ENCODE data around the gene HNRNPL.
"Not testable (repeated sequence)": the region's sequence is repeated elsewhere in the genome, so short reads cannot be mapped to it uniquely, and the experiment has no call there.

HNRNPL gene

DNA sequence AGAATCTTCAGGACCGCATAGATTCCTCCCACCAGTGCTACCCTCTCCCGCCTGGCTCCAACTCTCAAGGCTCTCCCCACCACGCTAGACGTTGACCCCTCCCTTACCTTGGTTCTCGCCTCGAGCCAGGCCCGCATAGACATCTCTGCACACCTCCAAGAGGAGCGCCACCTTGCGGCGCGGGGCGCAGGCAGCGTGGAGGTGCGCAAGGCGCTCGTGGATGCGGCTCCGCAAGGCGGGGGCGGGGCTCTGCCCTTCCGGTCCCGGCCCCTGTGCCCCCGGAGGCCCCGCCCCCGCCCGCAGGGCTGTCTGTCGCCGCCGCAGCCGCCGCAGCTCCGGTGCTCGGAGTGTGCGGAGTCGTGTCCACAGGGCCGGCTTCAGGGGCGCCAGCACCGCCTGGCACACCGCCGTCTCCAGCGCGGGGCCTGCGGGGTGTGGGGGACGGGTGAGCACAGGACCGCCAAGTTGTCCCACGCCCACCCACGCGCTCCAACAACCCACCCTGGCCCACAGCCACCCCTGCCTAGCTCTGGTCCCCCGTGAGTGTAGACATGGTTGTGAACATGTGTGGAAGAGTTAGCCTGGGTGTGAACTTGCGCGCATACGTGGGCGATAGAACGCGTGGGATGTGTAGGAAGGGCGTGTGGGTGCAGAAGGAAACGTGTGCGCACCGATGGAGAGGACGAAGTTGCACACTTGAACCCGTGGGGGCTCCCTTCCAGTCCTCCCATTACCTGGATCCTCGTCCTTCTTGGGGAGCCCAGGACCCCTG, 20.2 kb upstream of the HNRNPL start:
- DNase-seq (ENCODE audit: low read depth in 2 of 3, low spot score in 1 of 3) = peak; percentile 81 to 92 (median 88)

DNA sequence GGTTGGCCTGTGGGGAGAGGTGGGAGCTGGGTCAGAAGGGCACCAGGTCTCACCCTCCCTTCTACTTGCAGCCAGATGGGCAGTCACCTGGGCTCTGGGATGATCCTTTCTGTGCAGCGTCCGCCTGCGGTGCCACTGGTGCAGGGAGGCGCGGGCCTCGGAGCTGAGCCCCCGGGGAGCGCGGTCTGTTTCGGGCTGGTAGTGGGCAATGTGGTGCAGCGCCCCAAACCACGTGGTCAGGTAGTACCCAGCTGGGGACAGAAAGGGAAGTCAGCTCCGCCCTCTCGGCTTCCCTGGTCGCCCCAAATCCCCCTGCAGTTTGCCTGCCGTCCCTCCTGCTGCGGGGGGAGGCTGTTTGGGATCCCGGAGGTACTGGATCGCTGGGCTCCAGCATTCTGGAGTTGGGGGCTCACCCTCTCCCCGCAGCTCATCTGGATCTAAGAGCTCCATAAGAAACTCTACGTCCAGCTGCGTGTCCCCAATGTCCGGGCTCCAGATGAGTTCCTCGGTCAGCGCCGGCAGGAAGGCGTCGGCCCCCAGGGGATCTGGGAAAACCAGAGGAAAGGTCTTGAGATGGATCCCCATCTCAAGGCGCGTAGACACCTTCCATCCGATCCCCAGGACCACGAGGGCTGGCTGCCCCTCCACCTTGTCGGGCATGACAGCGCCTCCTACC, 19.5 kb upstream of the HNRNPL start:
- peak in 1 of 3 donors; percentile 29 for DNase-seq (ENCODE audit: low read depth in 2 of 3, low spot score in 1 of 3)

DNA sequence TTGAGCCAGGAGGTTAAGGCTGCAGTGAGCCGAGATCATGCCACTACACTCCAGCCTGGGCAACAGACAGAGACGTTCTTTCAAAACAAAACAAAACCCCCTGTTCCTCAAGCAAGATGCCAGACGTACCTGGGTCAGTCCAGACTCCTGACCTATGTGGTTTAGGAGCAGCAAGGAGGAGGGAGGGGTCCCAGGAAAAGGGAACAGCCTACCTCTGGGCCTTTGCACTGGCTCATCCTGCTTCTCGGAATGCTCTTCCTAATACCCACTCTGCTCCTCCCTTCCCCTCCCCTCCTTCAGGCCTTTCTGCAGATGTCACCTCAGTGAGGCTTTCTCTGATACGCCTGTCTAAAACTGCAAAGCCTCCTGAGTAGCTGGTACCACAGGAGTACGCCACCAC, 18.8 kb upstream of the HNRNPL start:
- DNase-seq (ENCODE audit: low read depth in 2 of 3, low spot score in 1 of 3) = no peak

DNA sequence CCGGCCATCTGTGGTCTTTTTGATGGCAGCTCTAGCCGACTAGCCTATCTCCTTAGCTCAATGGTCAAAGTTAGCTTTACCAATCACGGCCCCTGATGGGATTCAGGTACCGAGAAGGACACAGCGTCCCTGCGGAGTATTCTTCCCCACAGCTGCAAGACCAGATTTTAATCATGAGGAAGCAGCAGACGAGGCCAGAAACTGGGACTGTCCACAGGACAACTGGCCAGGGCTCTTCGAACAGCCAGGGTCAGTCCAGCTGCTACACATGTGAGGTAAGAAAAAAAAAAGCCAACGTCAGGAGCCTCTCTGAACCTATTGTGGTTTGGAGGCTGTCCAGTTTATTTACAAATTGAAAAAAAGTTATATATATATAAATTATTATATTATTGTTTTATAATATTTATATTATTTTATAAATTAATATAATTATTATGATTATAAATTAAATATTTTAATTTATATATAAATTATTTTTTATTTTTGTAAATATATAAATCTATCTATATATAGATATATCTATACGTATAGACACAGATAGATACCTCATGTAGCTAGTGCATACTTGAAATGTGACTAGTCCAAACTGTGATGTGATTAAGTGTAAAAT, 17.5 kb upstream of the HNRNPL start:
- DNase-seq (ENCODE audit: low read depth in 2 of 3, low spot score in 1 of 3) = no peak

DNA sequence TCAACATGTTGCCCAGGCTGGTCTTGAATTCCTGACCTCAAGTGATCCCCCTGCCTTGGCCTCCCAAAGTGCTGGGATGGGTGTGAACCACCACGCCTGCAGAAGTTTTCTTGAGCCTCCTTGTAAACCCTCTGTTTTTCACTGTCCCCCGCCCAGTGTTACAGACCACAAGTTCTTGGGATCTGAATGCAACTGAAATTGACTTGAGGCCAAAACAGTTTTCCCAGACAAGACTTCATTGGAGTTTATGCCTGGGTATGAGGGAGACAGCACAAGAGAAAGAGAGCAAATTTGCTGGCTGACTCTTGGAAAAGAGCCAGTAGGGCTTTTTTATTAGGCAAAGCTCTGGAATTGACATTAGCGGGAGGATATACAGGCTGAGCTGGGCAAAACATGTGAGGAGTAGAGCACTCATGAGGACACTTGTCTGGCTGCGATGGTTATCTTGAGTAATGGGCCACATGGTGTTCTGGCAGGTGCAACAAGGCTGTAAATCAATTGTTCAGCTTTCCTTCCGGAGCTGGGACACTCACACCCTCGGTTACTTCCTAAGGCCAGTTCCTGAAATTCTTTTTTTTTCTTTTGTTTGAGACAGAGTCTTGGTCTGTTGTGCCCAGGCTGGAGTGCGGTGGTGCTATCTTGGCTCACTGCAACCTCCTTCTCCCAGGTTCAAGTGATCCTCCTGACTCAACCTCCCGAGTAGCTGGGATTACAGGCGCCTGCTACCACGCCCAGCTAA, 12.7 kb upstream of the HNRNPL start:
- no peak for DNase-seq (ENCODE audit: low read depth in 2 of 3, low spot score in 1 of 3)

DNA sequence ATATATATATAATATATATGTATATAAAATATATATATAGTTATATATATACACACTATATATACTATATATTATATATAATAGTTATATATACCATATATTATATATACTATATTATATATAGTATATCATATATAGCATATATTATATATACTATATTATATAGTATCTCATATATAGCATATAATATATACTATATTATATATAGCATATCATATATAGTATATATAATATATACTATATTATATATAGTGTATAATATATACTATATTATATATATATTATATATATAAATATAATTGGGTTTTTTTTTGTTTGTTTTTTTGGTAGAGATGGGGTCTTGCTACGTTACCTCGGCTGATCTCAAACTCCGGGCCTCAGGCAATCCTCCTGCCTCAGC, 11.6 kb upstream of the HNRNPL start:
- no peak for DNase-seq (ENCODE audit: low read depth in 2 of 3, low spot score in 1 of 3)

DNA sequence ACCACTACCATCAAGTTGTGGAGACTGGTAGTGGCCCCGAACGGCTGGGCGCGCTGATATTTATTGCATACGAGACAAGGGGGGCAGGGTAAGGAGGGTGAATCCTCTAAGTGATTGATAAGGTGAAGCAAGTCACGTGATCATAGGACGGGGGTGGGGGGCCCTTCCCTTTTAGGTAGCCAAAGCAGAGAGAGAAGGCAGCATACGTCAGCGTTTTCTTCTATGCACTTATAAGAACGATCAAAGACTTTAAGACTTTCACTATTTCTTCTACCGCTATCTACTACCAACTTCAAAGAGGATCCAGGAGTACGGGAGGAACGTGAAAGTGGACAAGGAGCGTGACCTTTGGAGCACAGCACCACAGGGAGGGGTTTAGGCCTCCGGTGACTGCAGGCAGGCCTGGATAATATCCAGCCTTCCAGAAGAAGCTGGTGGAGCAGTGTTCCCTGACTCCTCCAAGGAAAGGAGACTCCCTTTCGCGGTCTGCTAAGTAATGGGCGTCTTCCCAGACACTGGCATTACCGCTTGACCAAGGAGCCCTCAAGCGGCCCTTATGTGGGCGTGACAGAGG, 9.9 kb upstream of the HNRNPL start:
- not testable (repeated sequence) for DNase-seq (ENCODE audit: low read depth in 2 of 3, low spot score in 1 of 3)

DNA sequence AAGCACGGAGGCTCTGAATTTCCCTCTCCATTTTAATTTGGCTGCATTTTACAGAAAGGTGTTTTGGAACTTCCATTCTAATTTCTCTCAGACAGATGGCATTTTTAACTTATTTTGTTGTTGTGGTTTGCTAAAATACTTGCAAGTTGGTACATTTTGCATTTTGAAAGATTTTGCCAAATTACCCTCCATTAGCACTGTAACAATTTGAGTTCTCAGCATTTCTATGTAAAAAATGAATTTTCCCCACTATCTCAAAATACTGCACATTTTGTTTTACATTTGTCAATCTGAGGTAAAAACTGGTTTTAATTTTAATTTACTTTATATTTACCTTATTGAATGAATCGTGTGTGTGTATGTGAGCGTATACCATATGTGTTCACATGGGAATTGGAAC, 7.0 kb upstream of the HNRNPL start:
- no peak for DNase-seq (ENCODE audit: low read depth in 2 of 3, low spot score in 1 of 3)

DNA sequence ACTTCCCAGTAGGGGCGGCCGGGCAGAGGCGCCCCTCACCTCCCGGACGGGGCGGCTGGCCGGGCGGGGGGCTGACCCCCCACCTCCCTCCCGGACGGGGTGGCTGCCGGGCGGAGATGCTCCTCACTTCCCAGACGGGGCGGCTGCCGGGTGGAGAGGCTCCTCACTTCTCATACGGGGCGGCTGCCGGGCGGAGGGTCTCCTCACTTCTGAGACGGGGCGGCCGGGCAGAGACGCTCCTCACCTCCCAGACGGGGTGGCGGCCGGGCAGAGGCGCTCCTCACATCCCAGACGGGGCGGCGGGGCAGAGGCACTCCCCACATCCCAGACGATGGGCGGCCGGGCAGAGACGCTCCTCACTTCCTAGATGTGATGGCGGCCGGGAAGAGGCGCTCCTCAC, 6.0 kb upstream of the HNRNPL start:
- DNase-seq (ENCODE audit: low read depth in 2 of 3, low spot score in 1 of 3) = not testable (repeated sequence)

DNA sequence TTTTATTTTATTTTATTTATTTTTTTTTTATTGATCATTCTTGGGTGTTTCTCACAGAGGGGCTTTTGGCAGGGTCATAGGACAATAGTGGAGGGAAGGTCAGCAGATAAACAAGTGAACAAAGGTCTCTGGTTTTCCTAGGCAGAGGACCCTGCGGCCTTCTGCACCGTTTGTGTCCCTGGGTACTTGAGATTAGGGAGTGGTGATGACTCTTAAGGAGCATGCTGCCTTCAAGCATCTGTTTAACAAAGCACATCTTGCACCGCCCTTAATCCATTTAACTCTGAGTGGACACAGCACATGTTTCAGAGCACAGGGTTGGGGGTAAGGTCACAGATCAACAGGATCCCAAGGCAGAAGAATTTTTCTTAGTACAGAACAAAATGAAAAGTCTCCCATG, 5.2 kb upstream of the HNRNPL start:
- not testable (repeated sequence) for DNase-seq (ENCODE audit: low read depth in 2 of 3, low spot score in 1 of 3)

DNA sequence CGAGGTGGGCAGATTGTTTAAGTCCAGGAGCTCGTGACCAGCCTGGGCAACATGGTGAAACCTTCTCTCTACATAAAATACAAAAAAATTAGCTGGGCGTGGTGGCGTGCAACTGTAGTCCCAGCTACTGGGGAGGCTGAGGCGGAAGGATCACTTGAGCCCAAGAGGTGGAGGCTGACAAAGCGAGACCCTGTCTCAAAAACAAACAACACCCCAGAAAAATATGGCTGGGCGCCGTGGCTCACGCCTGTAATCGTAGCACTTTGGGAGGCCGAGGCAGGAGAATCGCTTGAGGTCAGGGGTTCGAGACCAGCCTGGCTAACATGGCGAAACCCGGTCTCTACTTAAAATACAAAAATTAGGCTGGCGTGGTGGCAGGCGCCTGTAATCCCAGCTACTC, 3.4 kb upstream of the HNRNPL start:
- no peak for DNase-seq (ENCODE audit: low read depth in 2 of 3, low spot score in 1 of 3)

DNA sequence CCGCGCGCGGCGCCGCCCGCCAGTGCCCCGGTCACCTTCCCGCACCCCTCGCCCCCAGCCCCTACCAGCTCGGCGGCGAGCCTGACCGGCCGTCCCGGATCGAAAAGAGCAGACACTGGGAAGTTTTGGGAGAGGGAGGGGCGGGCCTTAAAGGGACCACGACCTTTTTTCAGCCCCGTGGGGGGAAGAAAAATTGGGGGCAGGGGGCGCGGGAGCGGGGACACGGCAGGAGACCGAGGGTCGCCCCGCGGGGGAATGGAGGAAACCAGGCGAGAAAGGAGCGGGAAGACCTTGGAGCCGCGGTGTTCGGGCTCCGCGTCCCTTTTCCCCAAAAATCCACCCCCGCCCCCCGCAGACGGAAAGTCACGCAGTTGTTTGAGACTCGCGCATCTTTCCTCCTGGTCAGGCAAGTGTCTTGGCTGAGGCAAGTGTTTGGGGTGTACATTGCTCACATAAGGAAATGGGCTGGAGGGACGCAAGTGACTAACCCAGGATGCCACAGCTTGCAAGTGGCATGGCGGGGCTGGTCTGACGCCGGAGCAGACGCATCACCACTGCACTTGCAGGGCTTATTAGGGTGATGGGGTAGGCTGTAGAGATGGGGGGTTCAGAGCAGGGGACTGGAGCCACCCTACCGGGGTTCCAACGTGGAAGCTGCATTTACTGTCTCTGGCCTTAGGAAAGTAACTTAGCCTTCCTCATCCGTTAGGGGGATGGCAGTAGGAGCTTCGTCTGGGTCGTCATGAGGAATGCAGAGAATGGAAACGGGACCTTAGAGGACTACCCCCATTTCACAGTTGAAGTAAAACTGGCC, 2.7 kb upstream of the HNRNPL start:
- peak; percentile 44 to 52 (median 46) for DNase-seq (ENCODE audit: low read depth in 2 of 3, low spot score in 1 of 3)

DNA sequence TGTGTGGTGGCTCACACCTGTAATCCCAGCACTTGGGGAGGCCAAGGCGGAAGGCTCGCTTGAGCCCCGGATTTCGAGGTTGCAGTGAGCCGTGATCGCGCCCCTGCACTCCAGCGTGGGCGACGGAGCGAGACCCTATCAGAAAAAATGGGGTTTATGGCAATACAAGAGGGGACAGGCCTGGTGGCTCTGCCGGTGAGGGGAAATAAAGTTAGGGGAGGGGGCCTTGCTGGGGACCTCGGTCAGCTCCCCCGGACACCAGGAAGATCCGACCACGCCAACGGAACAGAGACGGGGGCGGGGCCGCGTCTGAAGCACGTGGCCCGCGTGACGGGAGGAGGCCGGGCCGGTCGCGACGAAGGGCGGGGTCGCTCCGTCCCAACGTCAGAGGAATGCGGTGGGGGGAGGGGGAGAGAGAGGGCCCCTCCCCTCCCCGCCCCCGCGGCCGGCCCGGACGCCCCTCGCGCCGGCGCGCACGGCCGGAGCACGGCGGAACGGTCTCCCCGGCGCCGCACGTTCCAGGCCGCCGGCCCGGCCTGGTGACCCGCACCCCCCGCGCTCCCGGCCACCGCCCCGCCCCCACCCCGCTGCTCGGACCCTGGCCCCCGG, 1.9 kb upstream of the HNRNPL start:
- peak; percentile 83 to 92 (median 86) for DNase-seq (ENCODE audit: low read depth in 2 of 3, low spot score in 1 of 3)

DNA sequence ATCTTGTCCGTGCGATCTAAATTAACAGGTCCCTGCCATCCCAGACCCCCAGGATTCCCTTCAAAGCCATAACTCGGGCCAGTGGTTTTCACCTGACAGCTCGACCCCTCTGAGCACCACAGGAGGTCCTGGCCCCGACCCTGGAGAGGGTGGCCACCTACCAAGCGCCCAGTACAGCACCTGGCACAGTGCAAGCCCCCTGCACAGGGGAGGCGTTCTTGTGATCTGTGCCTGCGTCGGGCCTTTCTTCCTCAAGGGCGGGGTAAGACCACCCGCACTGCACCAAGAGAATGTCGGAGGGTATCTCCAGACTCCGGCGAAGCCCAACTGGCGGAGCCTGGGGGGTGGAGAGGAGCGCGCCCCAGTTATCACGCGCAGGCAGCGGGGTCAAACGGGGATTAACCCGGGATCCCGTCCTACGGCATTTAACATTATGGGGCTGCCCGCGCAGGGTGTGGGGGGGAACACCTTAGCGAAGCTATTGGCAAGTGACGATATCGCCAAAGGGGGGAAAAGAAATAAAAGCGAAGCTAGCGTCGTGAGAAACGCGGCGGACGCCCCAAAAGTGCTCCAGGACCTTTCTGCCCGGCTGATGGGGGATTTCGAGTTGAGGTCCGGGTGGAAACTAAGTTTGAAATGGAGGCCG, 1.3 kb upstream of the HNRNPL start:
- DNase-seq (ENCODE audit: low read depth in 2 of 3, low spot score in 1 of 3) = no peak

DNA sequence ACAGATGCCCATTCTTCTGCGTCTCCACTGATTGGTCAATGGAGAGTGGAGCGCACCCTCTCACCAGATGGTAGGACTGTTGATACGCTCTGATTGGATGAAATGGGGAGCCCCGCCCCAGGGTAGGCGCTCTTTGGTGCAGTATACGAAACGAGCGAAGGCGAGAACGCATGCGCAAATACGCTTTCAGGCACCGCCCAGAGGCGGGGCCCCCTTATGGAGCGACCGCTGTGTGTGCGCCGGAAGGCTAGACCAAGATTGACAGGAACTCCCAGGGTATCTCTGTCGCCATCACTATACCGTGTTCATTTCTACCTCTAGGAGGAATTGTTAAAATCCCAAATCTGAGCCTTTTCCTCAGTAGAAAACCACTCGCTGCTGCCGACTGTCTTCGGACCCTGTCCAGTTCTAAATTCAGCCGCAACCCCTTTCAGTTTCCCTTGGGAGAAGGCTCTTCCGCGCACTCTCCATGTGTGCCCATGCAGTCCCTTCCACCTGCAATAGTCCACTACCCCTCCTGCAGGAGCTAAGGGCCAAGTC, 720 bp upstream of the HNRNPL start:
- peak in 2 of 3 donors; percentile 96 to 99 for DNase-seq (ENCODE audit: low read depth in 2 of 3, low spot score in 1 of 3)

DNA sequence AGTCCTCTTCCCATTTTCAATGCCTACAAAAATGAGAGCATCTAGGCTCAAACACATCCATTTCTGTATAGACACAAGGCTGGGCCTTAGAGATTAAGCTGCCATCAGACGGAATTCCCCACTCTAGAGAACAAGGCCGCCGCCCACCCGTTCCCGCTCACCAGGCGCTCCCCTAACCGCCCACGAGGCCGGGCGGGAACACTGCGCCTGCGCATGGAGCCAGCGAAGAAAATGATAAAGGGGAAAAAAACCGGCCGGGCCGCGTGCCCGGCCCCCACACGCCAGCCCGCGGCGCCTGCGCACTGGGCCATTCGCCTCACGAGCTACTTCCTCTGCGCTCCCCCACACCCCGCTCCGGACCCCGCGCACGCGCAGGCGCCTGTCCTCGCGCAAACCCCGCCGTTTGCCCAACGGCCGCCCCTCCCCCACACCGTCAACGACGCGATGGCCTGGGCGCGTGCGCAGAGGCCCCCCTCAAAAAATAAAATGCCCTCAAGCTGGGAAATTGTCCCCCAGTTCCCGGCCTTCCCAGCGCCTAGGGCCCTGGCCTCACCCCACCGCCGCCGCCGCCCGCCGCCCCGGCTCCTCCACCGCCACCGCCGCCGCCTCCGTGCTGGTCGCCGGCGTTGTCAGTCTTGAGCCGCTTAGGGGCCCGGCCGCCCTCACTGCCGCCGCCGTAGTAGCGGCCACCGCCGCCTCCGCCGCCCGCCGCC, 483 bp downstream of the HNRNPL start:
- peak; percentile 97 to 99 (median 97) for DNase-seq (ENCODE audit: low read depth in 2 of 3, low spot score in 1 of 3)

DNA sequence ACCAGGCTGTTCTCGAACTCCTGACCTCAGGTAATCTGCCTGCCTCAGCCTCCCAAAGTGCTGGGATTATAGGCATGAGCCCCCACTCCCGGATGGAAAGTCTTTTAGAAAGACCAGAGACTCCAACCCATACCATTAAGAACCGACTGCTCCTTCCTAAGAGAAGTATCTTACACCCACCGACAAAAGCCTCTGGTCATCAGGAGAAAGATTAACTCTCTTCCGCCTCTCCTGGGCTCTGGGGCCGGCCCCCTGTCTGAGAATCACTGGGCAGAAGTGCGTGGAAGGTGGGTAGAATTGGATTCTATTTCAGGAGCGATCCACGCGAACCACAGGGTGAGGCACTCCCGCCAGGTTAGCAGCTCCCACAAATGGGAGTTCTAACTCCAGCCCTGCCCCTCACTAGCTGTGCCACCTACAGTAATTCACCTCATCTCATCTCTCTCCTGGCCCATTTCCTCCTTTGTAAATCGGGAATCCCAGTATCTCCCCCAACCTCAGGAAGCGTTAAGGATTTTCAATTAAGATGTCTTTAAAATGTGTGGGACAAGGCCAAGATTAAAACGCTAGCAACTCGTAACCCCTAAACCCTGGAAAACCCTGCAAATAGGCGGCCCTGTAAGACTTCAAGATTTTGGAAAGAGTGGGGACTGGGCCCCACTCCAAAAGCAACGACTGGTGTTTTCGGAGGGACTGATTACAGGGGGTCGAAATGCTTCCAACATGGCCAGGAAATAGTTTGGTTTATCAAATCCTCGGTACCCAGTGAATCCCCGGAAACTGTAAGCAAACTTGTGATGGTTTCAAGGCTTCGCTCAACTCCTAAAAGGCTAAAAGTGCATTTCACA, 1.3 kb downstream of the HNRNPL start:
- DNase-seq (ENCODE audit: low read depth in 2 of 3, low spot score in 1 of 3) = no peak

DNA sequence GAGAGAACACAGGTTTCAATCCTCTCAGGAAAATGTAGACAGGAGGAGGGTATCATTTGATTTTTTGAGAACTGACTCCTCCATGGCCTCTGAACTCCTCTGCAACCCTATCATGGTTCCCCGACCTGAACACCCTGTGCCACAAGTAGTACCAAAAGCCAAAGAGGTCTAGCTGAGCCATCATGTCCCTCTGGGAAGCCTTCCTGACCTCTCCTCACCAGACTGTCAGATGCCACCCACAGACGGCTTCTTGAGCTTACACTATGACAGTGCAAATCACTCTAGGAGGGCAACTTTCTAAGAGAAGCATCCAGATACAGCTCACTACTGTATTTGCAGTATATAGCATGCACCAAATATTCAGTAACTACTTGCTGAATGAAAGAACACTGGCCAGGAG, 3.7 kb downstream of the HNRNPL start:
- no peak for DNase-seq (ENCODE audit: low read depth in 2 of 3, low spot score in 1 of 3)

Data from stimulated activated CD4-positive, alpha-beta T cell treated with anti-CD3 and anti-CD28 coated beads, Interleukin-12 subunit alpha, Interleukin-12 subunit beta, amount 100 ng/mL, for 48 hours (primary cell).